NCI-H446 (cell line): ENCODE data around the gene SKI.
"Not testable (repeated sequence)": the region's sequence is repeated elsewhere in the genome, so short reads cannot be mapped to it uniquely, and the experiment has no call there.

Source experiments
- DNase-seq, 2 experiments: peaks; one replicate each; lab custom pipeline; 2025; lab: John Stamatoyannopoulos, UW

SKI gene

DNA sequence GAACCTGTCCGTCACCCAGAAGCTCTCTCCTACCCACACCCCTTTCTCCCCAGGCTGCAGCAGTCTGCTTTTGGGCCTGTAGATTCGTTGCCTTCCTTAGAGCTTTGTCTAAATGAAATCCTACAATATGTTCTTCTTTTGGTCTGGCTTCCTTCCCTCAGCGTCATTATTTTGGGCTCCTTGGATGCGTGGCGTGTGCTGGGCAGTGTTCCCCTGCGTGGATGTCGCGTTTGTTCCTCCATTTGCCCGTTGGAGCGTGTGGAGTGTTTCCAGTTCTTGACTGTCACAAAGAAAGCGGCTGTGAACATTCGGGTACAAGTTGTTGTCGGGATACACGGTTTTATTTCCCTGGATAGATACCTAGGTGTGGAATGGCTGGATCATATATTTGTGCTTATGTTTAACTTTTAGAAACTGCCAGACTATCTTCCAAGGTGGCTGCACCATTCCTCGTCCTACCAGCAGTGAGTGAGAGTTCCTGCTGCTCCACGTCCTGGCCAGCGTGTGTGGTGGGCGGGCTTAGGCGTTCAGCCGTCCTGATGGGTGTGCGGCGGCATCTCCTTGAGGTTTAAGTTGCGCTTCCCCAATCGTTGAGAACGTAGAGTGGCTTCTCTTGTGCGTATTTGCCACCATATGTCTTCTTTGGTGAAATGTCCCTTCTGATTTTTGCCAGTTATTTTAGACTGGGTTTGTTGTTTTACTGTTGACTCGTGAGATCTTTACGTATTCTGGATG is 31.7 kb downstream of the SKI start:
- DNase-seq = no peak

DNA sequence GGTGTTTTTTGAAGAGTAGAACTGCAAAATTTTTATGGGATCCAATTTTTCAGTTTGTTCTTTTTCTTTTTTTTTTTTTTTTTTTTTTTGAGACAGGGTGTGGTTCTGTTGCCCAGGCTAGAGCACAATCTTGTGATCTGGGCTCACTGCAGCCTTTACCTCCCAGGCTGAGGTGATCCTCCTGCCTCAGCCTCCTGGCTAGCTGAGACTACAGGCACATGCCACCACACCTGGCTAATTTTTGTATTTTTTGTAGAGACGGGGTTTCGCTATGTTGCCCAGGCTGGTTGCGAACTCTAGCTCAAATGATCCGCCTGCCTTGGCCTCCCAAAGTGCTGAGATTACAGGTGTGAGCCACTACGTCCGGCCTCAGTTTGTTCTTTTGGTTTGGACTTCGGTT is 32.4 kb downstream of the SKI start:
- not testable (repeated sequence) for DNase-seq

DNA sequence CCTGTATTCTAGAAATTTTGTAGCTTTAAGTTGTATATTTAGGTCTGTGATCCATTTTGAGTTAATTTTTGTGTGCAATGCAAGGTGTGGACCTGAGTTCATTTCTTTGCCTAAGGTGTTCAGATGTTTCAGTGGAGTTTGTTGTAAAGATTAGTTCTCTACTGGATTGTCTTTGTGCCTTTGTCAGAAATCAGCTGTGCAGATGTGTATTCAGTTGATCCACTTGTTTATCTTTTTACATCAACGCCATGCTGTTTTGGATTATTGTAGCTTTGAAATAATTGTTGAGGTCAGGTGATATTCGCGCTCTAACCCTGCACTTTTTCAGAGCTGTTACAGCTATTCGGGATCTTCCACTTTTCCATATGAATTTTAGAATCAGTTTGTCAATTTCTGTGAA is 32.8 kb downstream of the SKI start:
- DNase-seq = no peak

DNA sequence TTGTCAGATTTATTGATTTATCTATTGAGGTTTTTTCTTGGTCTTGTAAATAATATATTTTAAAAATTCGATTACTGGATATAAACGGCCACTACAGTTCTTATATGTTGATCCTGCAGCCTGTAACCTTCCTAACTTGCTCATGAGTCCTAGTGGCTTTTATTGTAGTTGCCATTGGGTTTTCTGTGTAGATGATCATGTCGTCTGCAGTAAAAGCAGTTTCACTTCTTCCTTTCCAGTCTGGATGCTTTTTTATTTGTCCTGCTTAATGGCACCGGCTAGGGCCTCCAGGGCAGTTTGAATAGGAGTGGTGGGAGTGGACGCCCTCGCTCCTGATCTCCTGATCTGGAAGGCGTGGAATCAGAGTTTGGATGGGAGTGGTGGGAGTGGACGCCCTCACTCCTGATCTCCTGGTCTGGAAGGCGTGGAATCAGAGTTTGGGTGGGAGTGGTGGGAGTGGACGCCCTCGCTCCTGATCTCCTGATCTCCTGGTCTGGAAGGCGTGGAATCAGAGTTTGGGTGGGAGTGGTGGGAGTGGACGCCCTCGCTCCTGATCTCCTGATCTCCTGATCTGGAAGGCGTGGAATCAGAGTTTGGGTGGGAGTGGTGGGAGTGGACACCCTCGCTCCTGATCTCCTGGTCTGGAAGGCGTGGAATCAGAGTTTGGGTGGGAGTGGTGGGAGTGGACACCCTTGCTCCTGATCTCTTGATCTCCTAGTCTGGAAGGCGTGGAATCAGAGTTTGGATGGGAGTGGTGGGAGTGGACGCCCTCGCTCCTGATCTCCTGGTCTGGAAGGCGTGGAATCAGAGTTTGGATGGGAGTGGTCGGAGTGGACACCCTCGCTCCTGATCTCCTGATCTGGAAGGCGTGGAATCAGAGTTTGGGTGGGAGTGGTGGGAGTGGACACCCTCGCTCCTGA is 33.6 kb downstream of the SKI start:
- DNase-seq = not testable (repeated sequence)

DNA sequence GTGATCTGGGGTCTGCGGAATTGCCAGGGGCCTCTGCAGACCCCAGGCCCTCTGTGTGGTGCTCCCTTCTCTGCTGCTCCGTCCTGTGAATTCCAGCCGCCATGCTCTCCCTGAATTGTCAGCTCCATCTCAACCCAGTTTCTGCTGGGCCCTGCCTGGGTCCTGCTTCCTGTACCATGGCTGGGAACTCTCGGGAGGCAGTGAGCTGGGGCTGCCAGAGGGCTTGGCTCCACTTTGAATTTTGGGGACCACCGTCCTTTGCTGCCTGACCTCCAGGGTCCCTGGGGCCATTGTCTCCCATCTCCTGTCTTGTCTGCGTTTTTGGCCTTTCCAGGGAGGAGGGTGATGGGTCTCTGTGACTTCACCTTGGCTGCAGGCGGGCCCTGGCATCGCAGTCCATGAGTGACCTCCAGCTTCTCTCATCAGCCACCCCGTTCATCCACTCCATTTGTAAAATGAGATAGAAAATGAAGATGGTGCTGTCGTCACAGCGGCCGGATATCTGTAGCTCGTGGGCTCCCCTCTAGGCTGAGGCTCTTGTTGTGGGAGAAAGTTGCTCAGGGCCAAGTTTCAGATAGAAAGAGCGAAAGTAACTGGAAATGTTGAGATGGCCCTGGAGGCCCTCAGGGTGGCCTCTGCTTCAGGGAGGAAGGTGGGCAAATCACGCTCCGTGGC is 38.3 kb downstream of the SKI start:
- no peak for DNase-seq

DNA sequence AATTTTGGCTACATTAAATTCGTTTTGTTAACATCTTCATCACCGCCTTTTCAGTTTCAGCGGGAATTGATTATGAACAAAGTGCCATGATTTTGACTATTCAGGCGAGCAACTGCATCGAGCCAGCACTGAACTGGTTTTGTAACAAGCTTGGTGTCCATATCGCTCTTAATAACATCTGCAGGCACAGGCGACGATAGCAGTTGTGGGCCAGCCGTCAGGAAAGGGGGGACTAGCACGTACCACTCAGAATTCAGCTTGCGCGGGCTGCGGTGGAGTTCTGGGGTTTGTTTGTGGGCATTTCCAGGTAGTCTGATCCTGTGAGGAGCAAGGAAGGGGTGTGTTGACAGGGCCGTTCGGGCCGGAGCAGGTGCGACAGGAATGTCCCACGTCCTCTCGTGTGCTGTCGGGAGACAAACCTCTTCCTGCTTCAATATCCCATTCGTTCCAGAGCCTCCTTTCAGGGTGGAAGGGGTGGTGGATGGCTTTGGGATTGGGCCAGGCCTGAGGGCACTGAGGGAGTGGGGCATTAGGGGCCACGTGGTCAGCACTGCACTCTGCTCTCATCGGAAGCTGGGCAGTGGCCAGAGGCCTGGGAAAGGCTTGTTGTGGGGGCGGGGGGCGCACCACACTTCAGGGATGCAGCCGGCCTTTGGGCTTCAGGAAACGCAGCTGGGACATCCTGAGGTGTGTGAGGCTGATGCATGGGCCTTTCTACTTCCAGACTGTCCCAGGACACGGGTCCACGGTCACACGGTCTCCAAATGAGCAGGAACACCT is 39.1 kb downstream of the SKI start:
- DNase-seq = no peak

DNA sequence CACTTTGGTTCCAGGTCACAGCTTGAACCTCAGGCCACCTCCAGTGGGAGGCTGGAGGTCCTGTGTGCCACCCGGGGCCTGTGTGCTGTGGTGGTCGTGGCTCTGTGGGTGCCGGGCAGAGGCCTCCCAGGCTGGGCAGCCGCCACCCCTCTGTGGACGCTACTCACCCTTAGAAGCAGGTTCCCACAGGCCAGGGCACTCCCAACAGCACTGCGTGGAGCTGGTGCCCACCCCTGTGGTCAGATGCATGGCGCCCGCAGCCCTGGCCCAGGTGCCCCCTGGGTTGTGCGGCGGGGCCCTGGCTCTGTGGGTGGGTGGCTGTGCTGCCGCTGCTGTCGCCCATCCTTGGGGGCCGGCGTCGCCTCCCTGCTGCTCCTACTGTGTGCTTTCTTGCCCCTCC is 39.7 kb downstream of the SKI start:
- DNase-seq = no peak

DNA sequence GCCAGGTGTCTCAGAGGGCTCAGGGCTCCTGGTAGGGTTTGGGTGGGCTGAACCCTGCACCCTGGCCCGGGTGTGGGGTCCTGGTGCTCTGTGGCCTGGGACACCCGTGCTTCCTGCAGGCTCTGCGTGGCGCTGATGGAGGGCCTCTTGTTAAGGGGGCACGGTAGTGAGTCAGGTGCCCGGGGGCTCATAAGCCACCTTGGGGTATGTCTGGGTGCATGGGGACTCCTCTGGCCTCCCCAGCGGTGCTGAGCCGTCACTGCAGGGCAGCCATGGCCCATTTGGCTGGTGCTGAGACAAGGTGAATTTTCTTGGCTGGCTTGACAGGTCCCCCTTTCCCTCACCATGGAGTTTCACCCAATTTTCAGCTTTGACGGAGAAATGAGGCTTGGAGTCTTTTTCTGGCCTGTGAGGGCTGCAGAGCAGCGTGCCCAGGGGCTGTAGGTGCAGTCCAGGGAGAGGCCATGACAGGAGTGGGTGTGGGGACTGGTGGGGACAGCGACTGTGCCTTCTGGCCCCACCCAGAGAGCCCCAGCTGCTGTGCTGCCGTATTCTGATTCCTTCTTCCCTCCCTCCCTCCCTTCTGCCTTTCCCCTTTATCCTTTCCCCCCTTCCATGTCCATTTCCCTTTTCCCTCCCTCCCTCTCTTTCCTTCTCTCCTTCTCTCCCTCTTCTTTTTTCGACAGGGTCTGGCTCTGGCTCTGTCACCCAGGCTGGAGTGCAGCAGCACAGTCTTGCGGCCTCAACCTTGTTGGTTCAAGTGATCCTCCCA is 40.4 kb downstream of the SKI start:
- no peak for DNase-seq

DNA sequence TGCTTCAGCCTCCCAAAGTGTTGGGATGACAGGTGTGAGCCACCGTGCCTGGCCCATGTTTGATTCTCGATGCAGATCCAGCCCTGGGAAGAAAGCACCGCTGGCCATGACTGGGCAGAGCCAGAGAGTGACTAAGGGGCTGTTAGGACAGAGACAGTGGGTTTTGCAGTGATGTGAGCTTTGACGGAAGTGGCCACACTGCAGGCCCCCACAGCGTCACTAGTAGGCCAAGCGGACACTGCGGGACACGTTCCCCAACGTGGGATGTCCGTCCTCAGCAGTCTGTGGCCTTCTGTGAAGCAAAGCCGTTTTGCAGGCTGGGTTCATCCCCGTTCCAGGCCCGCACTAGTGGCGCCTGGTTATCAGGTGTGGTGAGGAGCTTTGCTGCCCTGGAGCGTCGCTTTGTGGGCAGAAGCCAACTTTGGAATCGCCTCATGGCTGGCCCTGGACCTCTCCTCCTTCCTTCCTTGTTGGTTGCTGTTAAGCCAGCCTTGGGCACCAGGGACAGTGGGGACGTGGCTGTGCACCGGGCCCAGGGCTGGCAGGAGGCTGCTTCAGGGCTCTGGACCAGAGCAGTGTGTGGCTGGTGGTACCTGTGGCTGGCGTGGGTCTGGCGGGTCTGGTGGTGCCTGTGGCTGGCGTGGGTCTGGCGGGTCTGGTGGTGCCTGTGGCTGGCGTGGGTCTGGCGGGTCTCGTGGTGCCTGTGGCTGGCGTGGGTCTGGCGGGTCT is 41.2 kb downstream of the SKI start:
- no peak for DNase-seq

DNA sequence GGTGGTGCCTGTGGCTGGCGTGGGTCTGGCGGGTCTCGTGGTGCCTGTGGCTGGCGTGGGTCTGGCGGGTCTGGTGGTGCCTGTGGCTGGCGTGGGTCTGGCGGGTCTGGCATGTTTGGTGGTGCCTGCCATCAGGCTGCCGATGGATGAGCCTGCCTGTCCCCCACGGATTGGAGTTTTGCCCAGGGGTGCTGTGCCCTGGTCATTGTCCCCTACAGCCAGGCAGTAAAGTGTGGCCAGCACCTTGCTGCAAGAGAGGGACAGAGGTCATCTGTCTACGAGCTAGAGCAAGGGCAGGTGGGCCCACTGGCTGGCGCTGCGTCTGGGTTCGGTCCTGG is 41.8 kb downstream of the SKI start:
- DNase-seq = no peak

DNA sequence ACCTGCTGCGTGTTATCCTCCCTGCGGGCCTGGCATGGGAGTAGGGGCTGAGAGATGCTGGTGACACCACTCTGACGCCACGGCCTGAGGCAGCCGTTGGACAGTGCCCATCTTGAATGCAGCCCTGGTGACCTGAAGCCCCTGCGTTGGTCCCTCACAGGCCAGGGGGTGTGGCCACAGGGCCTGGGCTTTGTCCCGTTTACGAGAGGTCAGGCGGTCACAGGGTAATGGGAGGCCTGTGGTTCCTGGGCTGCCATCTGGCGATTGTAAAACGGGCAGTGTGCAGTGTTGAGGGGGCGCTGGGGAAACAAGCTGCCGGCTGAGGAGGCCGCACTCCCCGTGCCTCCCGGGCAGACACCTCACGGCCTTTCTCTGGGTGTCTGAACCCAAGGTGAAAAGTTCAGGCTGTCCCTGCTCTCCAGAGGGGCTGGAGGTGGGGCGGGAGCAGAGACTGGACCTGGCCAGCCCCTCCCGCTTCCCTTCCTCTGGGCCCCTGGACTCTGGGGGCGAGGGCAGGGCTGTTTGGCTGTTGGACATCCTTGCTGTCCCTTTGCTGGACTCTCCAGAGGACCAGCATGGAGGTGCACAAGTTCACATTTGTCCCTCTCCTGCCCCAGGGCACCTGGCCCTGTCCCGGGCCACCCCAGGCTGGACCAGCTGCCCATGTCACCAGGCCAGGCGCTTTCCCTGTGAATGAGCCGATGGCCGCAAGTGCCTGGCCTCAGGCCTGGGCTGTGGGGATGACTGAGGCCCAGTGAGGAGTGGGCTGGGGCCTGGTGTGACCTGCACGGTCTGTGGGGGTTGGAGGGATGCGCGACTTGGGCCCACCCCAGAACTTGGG is 42.4 kb downstream of the SKI start:
- DNase-seq = no peak

DNA sequence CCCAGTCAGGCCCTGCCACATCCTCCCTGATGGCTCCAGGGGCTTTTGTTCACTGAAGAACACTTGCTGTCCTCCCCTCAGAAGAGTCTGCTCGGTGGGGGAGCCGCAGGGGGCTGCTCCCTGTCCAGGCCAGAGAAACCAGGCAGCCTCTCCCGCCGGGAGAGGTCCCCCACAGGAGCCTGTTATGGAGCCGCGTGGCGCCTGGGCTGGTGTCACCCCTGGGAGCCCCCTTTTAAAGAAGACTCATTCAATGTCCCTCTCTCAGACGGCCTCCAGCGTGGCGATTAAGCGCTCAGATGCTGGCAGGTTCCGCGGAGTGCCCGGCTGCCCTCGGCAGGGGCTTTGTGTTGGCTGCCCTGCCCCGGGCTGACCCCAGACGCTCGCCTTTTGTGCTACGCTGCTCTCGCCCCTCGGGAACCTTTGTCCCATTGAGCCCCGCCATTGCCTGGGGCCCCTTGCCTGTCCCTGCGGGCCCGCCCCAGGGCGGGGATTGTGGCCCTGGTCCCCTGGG is 43.1 kb downstream of the SKI start:
- DNase-seq = no peak

DNA sequence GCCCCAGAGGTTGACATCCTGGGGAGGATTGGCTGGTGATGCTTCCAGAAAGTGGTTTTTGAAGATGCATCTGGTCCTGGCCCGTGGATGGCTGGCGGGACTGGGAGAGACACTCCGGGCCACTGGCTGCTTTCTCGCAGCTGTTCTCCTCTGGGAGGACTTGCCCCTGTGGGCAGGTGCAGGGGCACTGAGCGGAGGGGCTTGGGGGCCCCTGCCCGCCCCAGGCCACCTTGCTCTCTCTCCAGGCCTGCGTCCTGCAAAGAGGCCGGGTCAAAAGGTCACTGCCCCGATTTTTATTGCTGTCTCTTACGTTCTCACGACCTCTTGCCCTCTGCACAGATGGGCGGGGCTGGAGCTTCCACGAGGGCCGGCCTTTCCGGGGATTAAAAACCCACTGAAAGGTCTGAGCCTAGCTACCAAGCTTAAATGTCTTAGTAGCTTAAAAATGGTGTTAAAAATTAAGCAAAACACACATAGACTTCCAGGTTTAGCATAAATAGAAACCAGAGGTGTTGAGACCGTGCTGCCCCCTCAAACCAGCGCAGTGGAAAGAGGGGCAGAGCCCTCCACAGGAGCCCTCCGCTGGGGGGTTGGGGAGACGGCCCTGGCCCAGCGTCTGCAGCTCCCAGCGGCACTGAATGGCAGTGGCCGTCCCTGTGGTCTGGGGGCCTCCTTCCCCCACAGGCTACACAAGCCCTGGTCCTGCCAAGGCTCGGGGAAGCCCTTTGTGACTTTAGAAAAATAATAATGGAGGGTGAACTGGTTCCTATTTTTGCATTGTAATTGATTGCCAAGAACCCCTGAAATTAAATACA is 43.9 kb downstream of the SKI start:
- no peak for DNase-seq

DNA sequence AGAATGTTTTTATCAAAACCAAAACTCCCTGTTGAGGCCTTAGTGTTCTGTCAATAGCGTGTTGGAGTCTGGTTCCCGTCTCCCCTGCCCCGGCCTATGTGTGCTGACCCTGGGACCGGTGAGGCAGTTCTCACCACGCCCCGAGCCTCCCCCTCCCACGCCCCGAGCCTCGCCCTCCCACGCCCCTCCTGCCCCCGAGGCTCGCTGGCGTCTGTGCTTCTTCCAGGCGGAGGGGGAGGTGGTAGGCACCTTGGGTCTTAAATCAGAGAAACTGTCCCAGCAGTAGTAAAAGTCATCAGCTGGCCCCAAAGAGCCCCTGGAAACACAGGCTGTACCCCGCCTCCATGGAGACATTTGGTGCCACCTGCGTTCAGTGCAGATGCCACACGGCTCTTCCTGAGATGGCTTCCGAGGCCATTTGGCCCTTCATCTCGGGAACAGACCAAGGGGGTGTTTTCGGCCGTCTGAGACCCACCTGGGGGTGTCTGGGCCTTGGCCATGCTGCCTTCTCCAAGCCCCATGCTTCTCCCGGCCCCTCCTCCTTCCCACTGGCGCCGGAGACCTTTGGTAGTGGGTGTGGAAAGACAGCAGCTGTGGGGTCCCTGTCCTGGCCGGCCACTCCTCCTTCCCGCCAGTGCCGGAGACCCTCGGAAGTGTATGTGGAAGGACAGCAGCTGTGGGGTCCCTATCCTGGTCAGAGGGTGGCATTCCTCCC is 44.7 kb downstream of the SKI start:
- DNase-seq = no peak

DNA sequence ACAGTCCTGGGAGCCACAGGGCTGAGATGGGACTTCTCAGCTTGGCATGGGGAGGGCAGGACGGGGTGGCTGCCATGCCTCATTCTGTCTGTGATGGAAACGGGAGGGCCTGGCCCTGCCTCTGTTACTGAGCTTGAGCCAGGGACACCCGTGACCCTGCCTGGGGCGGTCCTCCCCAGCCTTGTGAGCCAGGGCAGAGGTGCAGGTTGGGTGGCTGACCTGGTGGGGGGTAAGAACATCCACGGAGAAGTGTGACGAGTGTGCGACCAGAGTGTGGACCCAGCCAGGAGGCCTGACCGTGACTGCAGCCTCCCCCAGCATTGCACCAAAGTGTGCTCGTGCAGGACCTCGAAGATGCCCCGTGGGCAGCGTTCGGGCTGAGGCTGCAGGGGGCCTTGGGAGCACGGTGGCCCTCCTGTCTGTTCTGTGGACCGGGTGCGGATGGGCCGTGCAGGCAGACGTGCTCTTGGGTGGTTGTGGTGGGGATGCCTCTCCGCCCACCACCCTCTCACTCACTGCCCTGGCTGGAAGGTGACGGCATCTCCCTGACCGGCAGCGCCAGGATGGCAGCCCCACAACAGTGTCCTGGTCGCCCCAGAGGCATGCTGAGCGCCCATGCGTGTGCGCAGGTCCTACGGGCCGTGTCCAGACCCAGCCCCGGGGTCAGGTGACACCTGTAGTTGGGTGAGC is 45.4 kb downstream of the SKI start:
- DNase-seq = no peak

DNA sequence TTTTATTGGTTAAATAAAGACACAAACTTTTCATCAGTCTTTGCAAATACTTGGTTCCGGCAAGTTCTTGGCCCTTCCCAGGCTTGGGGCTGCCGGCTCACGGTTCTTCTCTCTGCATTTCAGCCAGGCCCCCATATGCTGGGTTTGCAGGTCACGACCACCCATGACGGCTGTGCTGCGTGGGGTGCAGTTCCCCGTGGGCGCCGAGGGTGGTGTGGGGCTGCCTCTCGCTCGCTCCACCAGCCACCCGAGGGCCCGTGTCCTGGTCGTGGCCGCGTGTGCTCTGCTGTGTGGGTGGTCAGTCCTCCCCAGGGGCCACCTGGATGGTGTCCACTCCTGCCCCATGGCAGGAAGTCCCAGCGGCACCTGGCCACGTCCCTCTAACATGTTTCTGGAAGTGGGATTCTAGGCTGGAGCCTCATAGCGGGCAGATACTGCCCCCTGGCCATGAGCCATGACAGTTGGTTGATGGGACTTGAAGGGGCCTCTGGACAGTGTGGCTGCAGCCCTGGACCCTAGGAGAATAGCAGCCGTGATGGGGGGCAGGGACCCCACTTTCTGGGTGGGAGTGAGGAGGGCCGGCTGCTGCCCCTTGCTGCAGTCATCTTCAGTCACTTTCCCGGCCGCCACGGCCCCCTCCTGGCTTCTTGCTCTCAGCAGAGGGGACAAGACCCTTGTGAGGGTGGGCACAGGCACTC is 46.3 kb downstream of the SKI start:
- DNase-seq = no peak
